Measurements from ENCODE around the gene CAMK2D.

Gene CAMK2D

GRCh38 chr4:113637823-113638561 is 123.5 kb downstream of the CAMK2D start:
- no peak for DNase-seq (ENCODE audit: low read depth)

GRCh38 chr4:113637363-113637762 is 124.2 kb downstream of the CAMK2D start:
- no peak for DNase-seq (ENCODE audit: low read depth)

GRCh38 chr4:113636877-113637276 is 124.7 kb downstream of the CAMK2D start:
- DNase-seq (ENCODE audit: low read depth): no peak

GRCh38 chr4:113636438-113636818 is 125.1 kb downstream of the CAMK2D start:
- no peak for DNase-seq (ENCODE audit: low read depth)

GRCh38 chr4:113635739-113636437 is 125.7 kb downstream of the CAMK2D start:
- no peak for DNase-seq (ENCODE audit: low read depth)

- DNase-seq (ENCODE audit: low read depth): no peak
Observed at GRCh38 chr4:113634081-113634969, 127.2 kb downstream of the CAMK2D start.

GRCh38 chr4:113633467-113633866 is 128.1 kb downstream of the CAMK2D start:
- no peak for DNase-seq (ENCODE audit: low read depth)

- no peak for DNase-seq (ENCODE audit: low read depth)
Observed at GRCh38 chr4:113628711-113629110, 132.8 kb downstream of the CAMK2D start.

GRCh38 chr4:113627321-113627720 is 134.2 kb downstream of the CAMK2D start:
- no peak for DNase-seq (ENCODE audit: low read depth)

- no peak for DNase-seq (ENCODE audit: low read depth)
Observed at GRCh38 chr4:113625902-113626301, 135.6 kb downstream of the CAMK2D start.

GRCh38 chr4:113623274-113623894 is 138.2 kb downstream of the CAMK2D start:
- no peak for DNase-seq (ENCODE audit: low read depth)

- DNase-seq (ENCODE audit: low read depth): no peak
Observed at GRCh38 chr4:113621633-113622032, 139.9 kb downstream of the CAMK2D start.

GRCh38 chr4:113620032-113620431 is 141.5 kb downstream of the CAMK2D start:
- DNase-seq (ENCODE audit: low read depth): no peak

GRCh38 chr4:113619526-113619925 is 142.0 kb downstream of the CAMK2D start:
- no peak for DNase-seq (ENCODE audit: low read depth)

- DNase-seq (ENCODE audit: low read depth): no peak
Observed at GRCh38 chr4:113618205-113618604, 143.3 kb downstream of the CAMK2D start.

GRCh38 chr4:113617195-113617594 is 144.3 kb downstream of the CAMK2D start:
- no peak for DNase-seq (ENCODE audit: low read depth)

GRCh38 chr4:113616443-113616842 is 145.1 kb downstream of the CAMK2D start:
- no peak for DNase-seq (ENCODE audit: low read depth)

GRCh38 chr4:113614414-113614813 is 147.1 kb downstream of the CAMK2D start:
- no peak for DNase-seq (ENCODE audit: low read depth)

- DNase-seq (ENCODE audit: low read depth): no peak
Observed at GRCh38 chr4:113613503-113613902, 148.0 kb downstream of the CAMK2D start.

- no peak for DNase-seq (ENCODE audit: low read depth)
Observed at GRCh38 chr4:113610537-113610936, 151.0 kb downstream of the CAMK2D start.

GRCh38 chr4:113607998-113608397 is 153.5 kb downstream of the CAMK2D start:
- no peak for DNase-seq (ENCODE audit: low read depth)

- no peak for DNase-seq (ENCODE audit: low read depth)
Observed at GRCh38 chr4:113607147-113607720, 154.3 kb downstream of the CAMK2D start.
